SK-N-SH (cell line): ENCODE results near the gene DENND6A. TPM values are rescaled to one million over a fixed set of nuclear protein-coding genes. Genes with fewer than 3 reads are reported as not detected.

Source experiments
- CTCF ChIA-PET: fragments of 300-600, 350-600 bp; formaldehyde crosslinking; extraction: SDS; loops from one replicate; lab custom pipeline; 2021; lab: Yijun Ruan, JAX
- POLR2A ChIA-PET: fragments of 350-600 bp; sonication (Branson Sonifier 250); formaldehyde crosslinking; extraction: SDS; loops from one replicate; lab custom pipeline; 2020; ENCODE audit warnings: antibody characterized with exemption, inconsistent platforms; lab: Yijun Ruan, JAX
- DNase-seq: peaks from one replicate; pipeline ENCODE4 v3.0.0; 2012
- H2AFZ ChIP-seq: fragments of 200-600 bp; sonication (generic); 2 replicates; pipeline ENCODE4 v1.8.1; 2016; ENCODE audit warnings: antibody characterized with exemption, mild to moderate bottlenecking, low read depth
- H3F3A ChIP-seq: fragments of 200-600 bp; sonication (generic); replicated peaks from 2 replicates; pipeline ENCODE3; 2016; ENCODE audit warnings: antibody characterized with exemption, mild to moderate bottlenecking; ENCODE audit not compliant: insufficient read depth
- H3K27ac ChIP-seq, 2 experiments: fragments of 200-500 bp in 1 of 2; fragments of 200-600 bp in 1 of 2; sonication (Bioruptor generic) in 1 of 2; sonication (generic), shearing (Covaris generic) in 1 of 2; 2 replicates each; pipeline versions ENCODE4 v1.5.1 to v1.6.1; 2014 to 2016; ENCODE audit warnings: low read depth in 2 of 2, inconsistent platforms in 1 of 2, low read length in 1 of 2, mild to moderate bottlenecking in 1 of 2, mixed read lengths in 1 of 2
- H3K27me3 ChIP-seq: fragments of 200-600 bp; sonication (generic), shearing (Covaris generic); 2 replicates; pipeline ENCODE4 v1.6.1; 2016; ENCODE audit warnings: mixed run types; ENCODE audit not compliant: insufficient read depth
- H3K36me3 ChIP-seq, 2 experiments: fragments of 200-500 bp in 1 of 2; fragments of 200-600 bp in 1 of 2; sonication (Bioruptor generic) in 1 of 2; sonication (generic) in 1 of 2; replicated peaks in 1 of 2; 2 replicates each; pipeline versions ENCODE3 to v1.5.1; 2014 to 2016; ENCODE audit warnings: low read length in 1 of 2, mild to moderate bottlenecking in 1 of 2; ENCODE audit not compliant: insufficient read depth in 2 of 2, control insufficient read depth in 1 of 2
- H3K4me1 ChIP-seq, 2 experiments: fragments of 200-500 bp in 1 of 2; fragments of 200-600 bp in 1 of 2; sonication (Bioruptor generic) in 1 of 2; sonication (generic), shearing (Covaris generic) in 1 of 2; 2 replicates each; pipeline versions ENCODE4 v1.5.1 to v1.6.1; 2014 to 2016; ENCODE audit warnings: low read depth in 1 of 2, low read length in 1 of 2, mixed run types in 1 of 2; ENCODE audit not compliant: insufficient read depth in 2 of 2, control insufficient read depth in 1 of 2
- H3K4me2 ChIP-seq: fragments of 200-600 bp; sonication (generic), shearing (Covaris generic); 2 replicates; pipeline ENCODE4 v1.6.1; 2017; ENCODE audit warnings: mixed run types
- H3K4me3 ChIP-seq, 2 experiments: fragments of 200-500 bp in 1 of 2; fragments of 200-600 bp in 1 of 2; sonication (Bioruptor generic) in 1 of 2; sonication (generic), shearing (Covaris generic) in 1 of 2; 2 replicates each; pipeline versions ENCODE4 v1.5.1 to v1.8.1; 2014 to 2016; ENCODE audit warnings: low read depth in 2 of 2, inconsistent platforms in 1 of 2, low read length in 1 of 2, mild to moderate bottlenecking in 1 of 2, mixed read lengths in 1 of 2, moderate library complexity in 1 of 2
- H3K79me2 ChIP-seq: fragments of 200-600 bp; sonication (generic); 2 replicates; pipeline ENCODE4 v1.8.1; 2017; ENCODE audit warnings: mild to moderate bottlenecking; ENCODE audit not compliant: insufficient read depth
- H3K9ac ChIP-seq: fragments of 200-600 bp; sonication (generic); 2 replicates; pipeline ENCODE4 v1.6.1; 2017; ENCODE audit warnings: mixed run types
- H3K9me2 ChIP-seq: fragments of 200-600 bp; sonication (generic); 2 replicates; pipeline ENCODE4 v1.6.1; 2017; ENCODE audit warnings: mixed run types
- H3K9me3 ChIP-seq: fragments of 200-600 bp; sonication (generic); 2 replicates; pipeline ENCODE4 v1.6.1; 2017; ENCODE audit warnings: mixed run types, mild to moderate bottlenecking, moderate library complexity
- H4K20me1 ChIP-seq: fragments of 200-600 bp; sonication (generic); 2 replicates; pipeline ENCODE4 v1.6.1; 2017; ENCODE audit warnings: mild to moderate bottlenecking, mixed run types; ENCODE audit not compliant: insufficient read depth
- CHD2 ChIP-seq: fragments of 150-350 bp; IDR thresholded peaks from 2 replicates; pipeline ENCODE4 v1.6.1; 2018; ENCODE audit warnings: low read length; ENCODE audit not compliant: partially characterized antibody
- EP300 ChIP-seq, 2 experiments: IDR thresholded peaks; 2 replicates each; pipeline versions ENCODE4 v1.4.0 to v1.6.1; 2012; ENCODE audit warnings: borderline replicate concordance in 1 of 2, low read depth in 1 of 2, low read length in 1 of 2
- GATA2 ChIP-seq: sonication (generic); formaldehyde crosslinking; IDR thresholded peaks from 2 replicates; pipeline ENCODE4 v1.5.0; 2020; ENCODE audit warnings: mild to moderate bottlenecking, missing genetic modification reagents
- JUND ChIP-seq: IDR thresholded peaks from 2 replicates; pipeline ENCODE4 v1.4.0; 2012
- RFX5 ChIP-seq: IDR thresholded peaks from 2 replicates; pipeline ENCODE4 v1.6.1; 2012; ENCODE audit warnings: mild to moderate bottlenecking, improper control_type of control experiment, low read length
- TCF12 ChIP-seq: IDR thresholded peaks from 2 replicates; pipeline ENCODE4 v1.4.0; 2012
- WGBS: methylation state at CpG from one replicate; pipeline ENCODE4 v1.1.6; 2017; ENCODE audit warnings: low lambda C conversion rate; 5-methylcytosine and 5-hydroxymethylcytosine counted together
- polyA plus RNA-seq, 3 experiments: library from polyadenylated mRNA; depleted of rRNA; stranded (reverse); fragments of >200 nt; gene quantifications; 2 replicates each; pipeline ENCODE4 v1.2.3, GENCODE V29; 2012
- small RNA-seq, 7 experiments: library from RNA; depleted of rRNA; stranded (forward); fragments of <200 nt; gene quantifications; one replicate each; pipeline ENCODE3, GENCODE V24; 2012
- TF ChIP-seq, protein P1 (sequence below): IDR thresholded peaks from 2 replicates; pipeline ENCODE4 v1.6.1; 2012; ENCODE audit warnings: mild to moderate bottlenecking, low read depth, low read length, moderate library complexity
- TF ChIP-seq, protein P2 (sequence below): IDR thresholded peaks from 2 replicates; pipeline ENCODE4 v1.4.0; 2012; ENCODE audit warnings: low read depth, borderline replicate concordance
- TF ChIP-seq, protein P3 (sequence below): fragments of 150-350 bp; IDR thresholded peaks from 2 replicates; pipeline ENCODE4 v1.6.1; 2017; ENCODE audit warnings: antibody characterized with exemption, low read length, low read depth, borderline replicate concordance
- TF ChIP-seq, protein P4 (sequence below): IDR thresholded peaks from 2 replicates; pipeline ENCODE4; 2012

The DENND6A gene
- polyA plus RNA-seq, 1 of the 3 experiments (the other 2 are of a cell fraction), result 5.8 TPM

DNA sequence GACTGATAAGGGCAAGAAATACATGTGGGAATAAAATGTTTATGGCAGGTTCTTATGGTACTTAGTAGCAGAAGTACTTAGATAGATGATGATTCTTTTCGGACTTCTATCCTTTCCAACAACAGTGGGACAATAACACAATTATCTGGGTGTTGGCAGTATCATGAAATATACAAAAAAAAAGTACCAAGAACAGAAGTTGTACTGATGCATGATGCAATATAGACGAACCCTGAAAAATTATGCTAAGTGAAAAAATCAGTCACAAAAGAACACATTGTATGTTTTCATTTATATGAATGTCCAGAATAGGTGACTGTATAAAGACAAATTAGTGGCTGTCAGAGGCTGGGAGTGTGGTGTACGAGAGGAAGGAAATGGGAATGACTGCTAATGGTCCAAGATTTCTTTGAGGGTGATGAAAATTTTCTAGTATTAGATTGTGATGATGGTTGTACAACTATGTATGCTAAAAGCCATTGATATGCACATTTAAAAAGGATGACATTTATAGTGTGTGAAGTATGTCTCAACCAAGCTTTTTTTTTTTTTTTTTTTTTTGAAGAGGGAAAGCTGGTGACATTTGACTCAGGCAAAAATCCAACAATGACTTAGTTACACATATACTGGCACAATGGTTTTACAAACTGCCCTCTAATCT is 116.8 kb downstream of the DENND6A start:
- no peak overlapping the region for H3K4me2 ChIP-seq
- H3K9me3 ChIP-seq, result no peaks in the 10 kb centered on the region
- H3K4me3 ChIP-seq, result no peak overlapping the region
- no peak overlapping the region for H2AFZ ChIP-seq
- TF ChIP-seq RFX5 (no peak), JUND (no peak), EP300 (IDR thresholded peaks at IDR 0.05; ENCODE audit: borderline replicate concordance in 1 of 2, low read depth in 1 of 2, low read length in 1 of 2) (no peak), CHD2 (no peak), TCF12 (no peak), GATA2 (CRISPR knock-in tag) (no peak)
- TF ChIP-seq, protein P1, sequence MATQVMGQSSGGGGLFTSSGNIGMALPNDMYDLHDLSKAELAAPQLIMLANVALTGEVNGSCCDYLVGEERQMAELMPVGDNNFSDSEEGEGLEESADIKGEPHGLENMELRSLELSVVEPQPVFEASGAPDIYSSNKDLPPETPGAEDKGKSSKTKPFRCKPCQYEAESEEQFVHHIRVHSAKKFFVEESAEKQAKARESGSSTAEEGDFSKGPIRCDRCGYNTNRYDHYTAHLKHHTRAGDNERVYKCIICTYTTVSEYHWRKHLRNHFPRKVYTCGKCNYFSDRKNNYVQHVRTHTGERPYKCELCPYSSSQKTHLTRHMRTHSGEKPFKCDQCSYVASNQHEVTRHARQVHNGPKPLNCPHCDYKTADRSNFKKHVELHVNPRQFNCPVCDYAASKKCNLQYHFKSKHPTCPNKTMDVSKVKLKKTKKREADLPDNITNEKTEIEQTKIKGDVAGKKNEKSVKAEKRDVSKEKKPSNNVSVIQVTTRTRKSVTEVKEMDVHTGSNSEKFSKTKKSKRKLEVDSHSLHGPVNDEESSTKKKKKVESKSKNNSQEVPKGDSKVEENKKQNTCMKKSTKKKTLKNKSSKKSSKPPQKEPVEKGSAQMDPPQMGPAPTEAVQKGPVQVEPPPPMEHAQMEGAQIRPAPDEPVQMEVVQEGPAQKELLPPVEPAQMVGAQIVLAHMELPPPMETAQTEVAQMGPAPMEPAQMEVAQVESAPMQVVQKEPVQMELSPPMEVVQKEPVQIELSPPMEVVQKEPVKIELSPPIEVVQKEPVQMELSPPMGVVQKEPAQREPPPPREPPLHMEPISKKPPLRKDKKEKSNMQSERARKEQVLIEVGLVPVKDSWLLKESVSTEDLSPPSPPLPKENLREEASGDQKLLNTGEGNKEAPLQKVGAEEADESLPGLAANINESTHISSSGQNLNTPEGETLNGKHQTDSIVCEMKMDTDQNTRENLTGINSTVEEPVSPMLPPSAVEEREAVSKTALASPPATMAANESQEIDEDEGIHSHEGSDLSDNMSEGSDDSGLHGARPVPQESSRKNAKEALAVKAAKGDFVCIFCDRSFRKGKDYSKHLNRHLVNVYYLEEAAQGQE, result no peak
- TF ChIP-seq, protein P2, sequence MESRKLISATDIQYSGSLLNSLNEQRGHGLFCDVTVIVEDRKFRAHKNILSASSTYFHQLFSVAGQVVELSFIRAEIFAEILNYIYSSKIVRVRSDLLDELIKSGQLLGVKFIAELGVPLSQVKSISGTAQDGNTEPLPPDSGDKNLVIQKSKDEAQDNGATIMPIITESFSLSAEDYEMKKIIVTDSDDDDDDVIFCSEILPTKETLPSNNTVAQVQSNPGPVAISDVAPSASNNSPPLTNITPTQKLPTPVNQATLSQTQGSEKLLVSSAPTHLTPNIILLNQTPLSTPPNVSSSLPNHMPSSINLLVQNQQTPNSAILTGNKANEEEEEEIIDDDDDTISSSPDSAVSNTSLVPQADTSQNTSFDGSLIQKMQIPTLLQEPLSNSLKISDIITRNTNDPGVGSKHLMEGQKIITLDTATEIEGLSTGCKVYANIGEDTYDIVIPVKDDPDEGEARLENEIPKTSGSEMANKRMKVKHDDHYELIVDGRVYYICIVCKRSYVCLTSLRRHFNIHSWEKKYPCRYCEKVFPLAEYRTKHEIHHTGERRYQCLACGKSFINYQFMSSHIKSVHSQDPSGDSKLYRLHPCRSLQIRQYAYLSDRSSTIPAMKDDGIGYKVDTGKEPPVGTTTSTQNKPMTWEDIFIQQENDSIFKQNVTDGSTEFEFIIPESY, result no peak
- TF ChIP-seq, protein P3, sequence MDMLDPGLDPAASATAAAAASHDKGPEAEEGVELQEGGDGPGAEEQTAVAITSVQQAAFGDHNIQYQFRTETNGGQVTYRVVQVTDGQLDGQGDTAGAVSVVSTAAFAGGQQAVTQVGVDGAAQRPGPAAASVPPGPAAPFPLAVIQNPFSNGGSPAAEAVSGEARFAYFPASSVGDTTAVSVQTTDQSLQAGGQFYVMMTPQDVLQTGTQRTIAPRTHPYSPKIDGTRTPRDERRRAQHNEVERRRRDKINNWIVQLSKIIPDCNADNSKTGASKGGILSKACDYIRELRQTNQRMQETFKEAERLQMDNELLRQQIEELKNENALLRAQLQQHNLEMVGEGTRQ, result no peak
- TF ChIP-seq, protein P4, sequence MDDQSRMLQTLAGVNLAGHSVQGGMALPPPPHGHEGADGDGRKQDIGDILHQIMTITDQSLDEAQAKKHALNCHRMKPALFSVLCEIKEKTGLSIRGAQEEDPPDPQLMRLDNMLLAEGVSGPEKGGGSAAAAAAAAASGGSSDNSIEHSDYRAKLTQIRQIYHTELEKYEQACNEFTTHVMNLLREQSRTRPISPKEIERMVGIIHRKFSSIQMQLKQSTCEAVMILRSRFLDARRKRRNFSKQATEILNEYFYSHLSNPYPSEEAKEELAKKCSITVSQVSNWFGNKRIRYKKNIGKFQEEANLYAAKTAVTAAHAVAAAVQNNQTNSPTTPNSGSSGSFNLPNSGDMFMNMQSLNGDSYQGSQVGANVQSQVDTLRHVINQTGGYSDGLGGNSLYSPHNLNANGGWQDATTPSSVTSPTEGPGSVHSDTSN, result no peak
- H3K27me3 ChIP-seq, result no peaks in the 10 kb centered on the region
- ChIA-PET CTCF (interaction anchor here (1.6 kb wide), 1 partner anchor 10 kb away, joined by 3 read pairs; no protein-coding TSS in a partner anchor), POLR2A (no interaction called here)
- H3K4me1 ChIP-seq, result peaks cover 0 to 5% of the 10 kb centered on the region in 2 experiments; a peak in 1 of 4 replicates
- peaks cover 93% of the 10 kb centered on the region for H4K20me1 ChIP-seq
- 87% methylated on average over 3 of the region's 3 CpGs for WGBS
- H3K79me2 ChIP-seq, result peaks cover 100% of the 10 kb centered on the region
- DNase-seq, result no peak
- H3F3A ChIP-seq, result peaks cover 78% of the 10 kb centered on the region
- peaks cover 40 to 92% of the 10 kb centered on the region in 2 experiments for H3K36me3 ChIP-seq
- H3K27ac ChIP-seq, result peak overlapping the region in 1 of 2 experiments; percentile 26; a peak in 1 of 4 replicates
- H3K9ac ChIP-seq, result no peak overlapping the region
- no peaks in the 10 kb centered on the region for H3K9me2 ChIP-seq

Small RNA genes within 50 kb of the gene (small RNA-seq; reads per million reads assigned to genes)
- gene RNU6ATAC26P, result 0 reads per million in 7 experiments

Other genes starting within 250 kb of the DENND6A start
- 0.03 and 0.05 TPM in 2 replicates for gene DNAH12, start 148.7 kb downstream of the DENND6A start, polyA plus RNA-seq (2012; rRNA removed)
- gene PDE12, start 136.8 kb downstream of the DENND6A start, polyA plus RNA-seq (2012; rRNA removed), result 7.4 and 9.5 TPM in 2 replicates
- gene ARF4, start 95.7 kb downstream of the DENND6A start, polyA plus RNA-seq (2012; rRNA removed), result 150 and 208 TPM in 2 replicates
- gene SLMAP, start 63.2 kb upstream of the DENND6A start, polyA plus RNA-seq (2012; rRNA removed), result 10.5 and 11.7 TPM in 2 replicates